Islet precursor cell (in vitro differentiated cells): ENCODE measurements around the gene RRP15.

Experiments
- DNase-seq: peaks from one replicate; pipeline ENCODE4 v3.0.0-alpha.2; 2018

RRP15 gene

GRCh38 chr1:218284917-218285635, at the start of gene RRP15:
RRP15 (plus strand) TSS chr1:218285293; CDS start chr1:218285317, 24 bp downstream.
- DNase-seq, result peak; percentile 96

GRCh38 chr1:218242171-218242570, 42.9 kb upstream of the RRP15 start:
- peak; percentile 65 for DNase-seq

GRCh38 chr1:218247339-218247738, 37.8 kb upstream of the RRP15 start:
- DNase-seq, result no peak

GRCh38 chr1:218249338-218250140, 35.6 kb upstream of the RRP15 start:
- DNase-seq, result no peak

GRCh38 chr1:218250492-218250891, 34.6 kb upstream of the RRP15 start:
- no peak for DNase-seq

GRCh38 chr1:218254296-218254946, 30.7 kb upstream of the RRP15 start:
- peak; percentile 54 for DNase-seq

GRCh38 chr1:218255090-218255489, 30.0 kb upstream of the RRP15 start:
- no peak for DNase-seq

GRCh38 chr1:218257371-218257770, 27.7 kb upstream of the RRP15 start:
- DNase-seq, result no peak

- DNase-seq, result no peak
Measured at GRCh38 chr1:218257971-218258370, 27.1 kb upstream of the RRP15 start.

- no peak for DNase-seq
Measured at GRCh38 chr1:218259339-218259738, 25.8 kb upstream of the RRP15 start.

GRCh38 chr1:218259800-218260199, 25.3 kb upstream of the RRP15 start:
- no peak for DNase-seq

- no peak for DNase-seq
Measured at GRCh38 chr1:218262259-218262658, 22.8 kb upstream of the RRP15 start.

- DNase-seq, result peak; percentile 52
Measured at GRCh38 chr1:218266356-218266755, 18.7 kb upstream of the RRP15 start.

GRCh38 chr1:218272366-218272765, 12.7 kb upstream of the RRP15 start:
- DNase-seq, result no peak

GRCh38 chr1:218273762-218274479, 11.2 kb upstream of the RRP15 start:
- DNase-seq, result no peak

GRCh38 chr1:218274511-218274910, 10.6 kb upstream of the RRP15 start:
- DNase-seq, result no peak

GRCh38 chr1:218275823-218276222, 9.3 kb upstream of the RRP15 start:
- DNase-seq, result no peak

GRCh38 chr1:218281285-218281684, 3.8 kb upstream of the RRP15 start:
- DNase-seq, result no peak

GRCh38 chr1:218284377-218284916, 646 bp upstream of the RRP15 start:
- no peak for DNase-seq

- no peak for DNase-seq
Measured at GRCh38 chr1:218292515-218292914, 7.4 kb downstream of the RRP15 start.

- no peak for DNase-seq
Measured at GRCh38 chr1:218294546-218294945, 9.5 kb downstream of the RRP15 start.

GRCh38 chr1:218296162-218296561, 11.1 kb downstream of the RRP15 start:
- DNase-seq, result no peak

GRCh38 chr1:218297461-218297860, 12.4 kb downstream of the RRP15 start:
- DNase-seq, result no peak
